GM08714 (cell line): ENCODE data around the gene ELMOD3.
"Not testable (repeated sequence)": the region's sequence is repeated elsewhere in the genome, so short reads cannot be mapped to it uniquely, and the experiment has no call there.

Experiments
- H3K4me3 ChIP-seq: fragments of 200-500 bp; sonication (Bioruptor generic); 2 replicates; pipeline ENCODE4 v1.5.1; 2014; ENCODE audit warnings: mild to moderate bottlenecking, low read length, inconsistent platforms
- ZNF274 ChIP-seq: IDR thresholded peaks from 2 replicates; pipeline ENCODE4 v1.6.1; 2012; ENCODE audit warnings: mild to moderate bottlenecking, low read depth, low read length

ELMOD3 gene

DNA sequence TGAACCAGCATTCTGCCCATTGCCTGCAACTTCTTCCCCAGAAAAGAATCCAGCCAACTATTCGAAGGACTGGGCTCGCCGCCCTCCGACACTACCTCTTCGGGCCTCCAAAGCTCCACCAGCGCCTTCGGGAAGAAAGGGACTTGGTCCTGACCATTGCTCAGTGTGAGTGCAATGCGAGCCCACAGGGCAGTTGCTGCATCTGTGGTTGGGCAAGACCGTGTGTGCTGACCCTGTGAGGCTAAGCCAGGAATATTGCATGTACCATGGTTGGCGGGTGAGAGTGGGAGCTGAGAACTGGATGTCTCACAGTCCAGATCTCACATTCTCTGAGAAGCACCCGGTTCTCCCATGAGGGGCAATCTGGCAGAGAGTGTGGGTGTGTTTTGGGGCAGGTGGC, 16.5 kb downstream of the ELMOD3 start:
- TF ChIP-seq ZNF274 = no peak
- no peak overlapping the region for H3K4me3 ChIP-seq

DNA sequence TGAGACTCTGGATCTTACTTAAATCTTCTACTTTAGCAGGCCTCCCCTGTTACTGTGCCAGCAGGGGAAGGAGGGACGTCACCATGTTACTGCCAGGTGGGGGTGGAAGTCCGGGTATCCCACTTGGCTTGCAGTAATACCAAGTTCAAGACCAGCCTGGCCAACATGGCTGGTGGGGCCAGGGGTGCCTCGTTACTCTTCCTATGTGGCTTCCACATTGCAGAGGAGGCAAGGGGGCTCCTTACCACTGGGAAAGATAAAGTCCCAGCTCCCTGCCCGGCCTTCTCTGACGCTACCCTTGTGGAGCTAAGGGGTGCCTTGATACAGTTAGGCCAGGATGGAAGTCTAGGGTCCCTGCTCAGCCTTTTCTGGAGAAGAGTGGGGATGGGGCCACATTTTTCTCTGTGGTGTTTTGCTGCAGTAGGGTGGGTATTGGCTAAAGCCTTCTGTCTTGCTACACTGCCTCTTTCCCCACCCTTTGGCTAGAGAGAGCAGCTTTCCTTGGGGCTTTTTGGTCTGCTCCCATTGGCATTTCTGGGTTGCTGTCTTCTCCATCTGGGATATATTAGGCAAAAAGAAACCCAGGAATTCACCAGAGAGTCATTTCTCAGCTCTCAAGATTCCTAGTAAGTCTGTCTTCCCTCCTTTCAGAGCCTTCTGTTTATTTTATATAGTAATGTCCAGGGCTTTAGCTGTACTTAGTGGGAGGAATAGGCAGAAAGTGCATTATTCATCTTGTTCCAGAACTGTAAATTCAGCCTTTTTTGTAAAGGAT, 21.9 kb downstream of the ELMOD3 start:
- no peak overlapping the region for H3K4me3 ChIP-seq
- no peak for TF ChIP-seq ZNF274

DNA sequence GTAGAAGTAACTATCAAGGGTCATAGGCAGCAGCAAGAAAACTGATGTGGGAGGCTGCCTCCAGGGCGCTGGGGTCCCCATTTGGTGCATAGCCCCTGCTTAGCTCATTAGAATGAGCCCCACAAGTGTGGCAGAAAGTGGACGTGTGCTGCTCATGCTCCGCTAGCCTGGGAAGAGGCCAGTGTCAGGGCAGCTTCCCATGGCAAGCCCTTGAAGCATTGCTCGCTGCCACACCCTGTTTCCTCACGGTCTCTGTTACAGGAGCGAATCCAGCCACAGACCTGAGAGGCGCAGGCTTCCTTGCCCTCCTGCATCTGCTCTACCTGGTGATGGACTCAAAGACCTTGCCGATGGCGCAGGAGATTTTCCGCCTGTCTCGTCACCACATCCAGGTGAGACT, 22.5 kb downstream of the ELMOD3 start:
- no peak overlapping the region for H3K4me3 ChIP-seq
- TF ChIP-seq ZNF274 = no peak

DNA sequence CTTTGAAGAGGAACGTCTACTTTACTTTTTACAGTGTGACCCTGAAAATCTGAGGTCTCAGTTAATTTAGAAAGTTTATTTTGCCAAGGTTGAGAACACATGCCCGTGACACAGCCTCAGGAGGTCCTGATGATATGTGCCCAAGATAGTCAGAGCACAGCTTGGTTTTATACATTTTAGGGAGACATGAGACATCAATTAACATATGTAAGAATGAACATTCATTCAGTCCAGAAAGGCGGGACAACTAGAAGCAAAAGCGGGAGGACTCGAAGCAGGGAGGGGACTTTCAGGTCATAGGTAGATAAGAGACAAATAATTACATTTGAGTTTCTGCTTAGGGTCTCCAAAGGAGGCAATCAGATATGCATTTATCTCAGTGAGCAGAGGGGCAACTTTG, 23.7 kb downstream of the ELMOD3 start:
- H3K4me3 ChIP-seq = no peak overlapping the region
- no peak for TF ChIP-seq ZNF274

DNA sequence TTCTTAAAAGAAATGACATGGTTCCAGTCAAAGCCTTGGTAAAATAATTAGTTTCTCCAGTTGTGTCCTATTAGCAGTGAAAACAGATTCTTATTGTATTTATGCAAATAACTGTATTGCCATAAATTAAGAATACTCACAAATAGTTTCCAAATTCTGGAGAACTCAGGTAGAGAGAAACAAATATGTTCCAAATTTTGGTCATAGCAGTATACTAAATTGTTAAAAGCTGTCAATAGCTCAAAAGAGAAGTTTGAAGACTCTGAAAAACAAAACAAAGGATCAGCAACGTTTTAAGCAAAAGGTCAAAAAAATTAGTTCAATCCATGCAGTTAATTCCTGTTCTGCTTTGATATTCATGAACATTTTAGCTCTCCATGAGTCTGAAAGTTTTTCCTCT, 25.5 kb downstream of the ELMOD3 start:
- TF ChIP-seq ZNF274 = no peak
- H3K4me3 ChIP-seq = no peak overlapping the region

DNA sequence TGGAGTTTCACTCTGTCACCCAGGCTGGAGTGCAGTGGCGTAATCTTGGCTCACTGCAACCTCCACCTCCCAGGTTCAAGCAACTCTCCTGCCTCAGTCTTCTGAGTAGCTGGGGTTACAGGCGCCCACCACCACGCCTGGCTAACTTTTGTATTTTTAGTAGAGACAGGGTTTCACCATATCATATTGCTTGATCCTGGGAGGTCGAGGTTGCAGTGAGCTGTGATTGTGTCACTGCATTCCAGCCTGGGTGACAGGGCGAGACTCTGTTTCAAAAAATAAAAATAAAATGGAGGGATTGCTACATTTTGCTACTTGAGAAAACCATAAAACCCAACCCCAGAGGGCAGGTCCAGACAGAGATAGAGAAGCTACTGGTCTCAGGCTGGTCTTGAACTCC, 28.6 kb downstream of the ELMOD3 start:
- H3K4me3 ChIP-seq = not testable (repeated sequence)

DNA sequence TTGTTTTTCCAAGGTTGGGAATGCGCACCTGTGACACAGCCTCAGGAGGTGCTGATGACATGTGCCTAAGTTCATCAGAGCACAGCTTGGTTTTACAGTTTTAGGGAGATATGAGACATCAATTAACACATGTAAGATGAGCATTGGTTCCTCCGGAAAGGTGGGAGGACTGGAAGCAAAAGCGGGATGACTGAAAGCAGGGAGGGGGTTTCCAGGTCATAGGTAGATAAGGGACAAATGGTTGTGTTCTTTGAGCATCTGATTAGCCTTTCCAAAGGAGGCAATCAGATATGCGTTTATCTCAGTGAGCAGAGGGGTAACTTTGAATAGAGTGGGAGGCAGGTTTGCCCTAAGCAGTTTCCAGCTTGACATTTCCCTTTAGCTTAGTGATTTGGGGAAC, 29.3 kb downstream of the ELMOD3 start:
- TF ChIP-seq ZNF274 = no peak
- no peak overlapping the region for H3K4me3 ChIP-seq

DNA sequence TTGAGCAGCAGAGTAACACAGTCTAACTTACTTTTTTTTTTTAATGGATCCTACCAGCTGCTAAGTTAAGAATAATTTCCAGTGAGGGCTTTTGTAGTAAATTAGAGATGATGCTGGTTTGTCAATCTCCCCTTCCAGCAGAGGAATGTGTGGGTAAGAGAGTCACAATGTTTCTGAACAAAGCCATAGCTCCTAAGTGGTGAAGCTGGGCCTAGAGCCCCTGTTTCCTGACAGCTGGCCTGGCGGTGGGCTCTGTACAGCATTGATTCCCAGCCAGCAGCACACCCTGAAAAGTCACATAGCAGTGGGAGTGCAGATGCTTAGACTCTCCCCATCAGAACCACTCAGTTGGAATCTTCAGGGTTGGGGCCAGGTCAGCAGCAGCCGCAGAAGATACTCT, 31.2 kb downstream of the ELMOD3 start:
- H3K4me3 ChIP-seq = no peak overlapping the region
- no peak for TF ChIP-seq ZNF274

DNA sequence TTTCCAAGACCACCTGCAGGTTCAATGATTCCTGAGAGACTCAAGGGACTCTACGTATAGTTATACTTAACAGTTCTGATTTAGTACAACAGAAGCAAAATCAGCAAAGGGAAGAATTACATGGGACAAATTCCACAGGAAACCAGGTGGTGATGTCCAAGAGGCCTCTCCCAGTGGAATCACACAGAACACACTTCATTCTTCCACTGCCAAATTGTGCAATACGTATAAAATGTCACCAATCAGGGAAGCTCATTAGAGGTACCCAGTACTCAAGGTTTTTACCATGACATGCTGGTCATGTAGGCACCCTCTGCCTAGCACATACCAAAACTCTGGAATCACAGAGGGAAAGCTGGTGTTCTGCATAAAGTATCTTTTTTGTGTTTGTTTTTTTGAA, 33.2 kb downstream of the ELMOD3 start:
- TF ChIP-seq ZNF274 = no peak
- no peak overlapping the region for H3K4me3 ChIP-seq

DNA sequence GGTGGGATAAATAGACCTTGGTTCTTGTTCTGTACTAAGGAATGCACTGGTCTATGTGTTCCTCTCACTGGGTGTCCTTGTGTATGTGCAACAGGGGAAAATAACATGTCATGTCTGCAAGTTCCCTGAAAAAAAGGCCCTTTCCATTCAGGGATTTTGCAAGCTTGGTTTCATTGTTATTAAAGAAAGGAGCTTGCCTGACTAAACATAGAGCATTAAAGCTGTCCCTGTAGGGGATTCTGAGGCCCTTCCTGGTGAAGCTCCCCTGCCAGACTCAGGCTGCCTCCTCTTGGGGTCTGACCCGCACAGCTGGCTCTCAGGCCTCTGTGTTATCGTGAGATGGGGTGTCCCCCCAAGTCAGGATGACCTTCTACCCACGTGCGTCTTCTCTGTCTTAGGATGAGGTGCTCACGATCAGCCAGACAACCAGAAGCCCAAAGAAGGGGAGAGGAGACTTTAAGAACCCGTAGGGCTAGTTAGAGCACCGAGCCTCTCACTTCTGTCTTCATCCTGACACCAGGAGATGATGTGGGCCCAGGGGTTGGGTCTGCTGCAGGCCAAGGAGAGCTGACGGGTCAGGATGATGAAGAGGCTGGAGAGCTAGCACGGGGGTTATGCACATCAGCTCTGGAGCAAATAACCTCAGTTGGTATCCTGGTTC, 34.4 kb downstream of the ELMOD3 start:
- no peak overlapping the region for H3K4me3 ChIP-seq
- no peak for TF ChIP-seq ZNF274

DNA sequence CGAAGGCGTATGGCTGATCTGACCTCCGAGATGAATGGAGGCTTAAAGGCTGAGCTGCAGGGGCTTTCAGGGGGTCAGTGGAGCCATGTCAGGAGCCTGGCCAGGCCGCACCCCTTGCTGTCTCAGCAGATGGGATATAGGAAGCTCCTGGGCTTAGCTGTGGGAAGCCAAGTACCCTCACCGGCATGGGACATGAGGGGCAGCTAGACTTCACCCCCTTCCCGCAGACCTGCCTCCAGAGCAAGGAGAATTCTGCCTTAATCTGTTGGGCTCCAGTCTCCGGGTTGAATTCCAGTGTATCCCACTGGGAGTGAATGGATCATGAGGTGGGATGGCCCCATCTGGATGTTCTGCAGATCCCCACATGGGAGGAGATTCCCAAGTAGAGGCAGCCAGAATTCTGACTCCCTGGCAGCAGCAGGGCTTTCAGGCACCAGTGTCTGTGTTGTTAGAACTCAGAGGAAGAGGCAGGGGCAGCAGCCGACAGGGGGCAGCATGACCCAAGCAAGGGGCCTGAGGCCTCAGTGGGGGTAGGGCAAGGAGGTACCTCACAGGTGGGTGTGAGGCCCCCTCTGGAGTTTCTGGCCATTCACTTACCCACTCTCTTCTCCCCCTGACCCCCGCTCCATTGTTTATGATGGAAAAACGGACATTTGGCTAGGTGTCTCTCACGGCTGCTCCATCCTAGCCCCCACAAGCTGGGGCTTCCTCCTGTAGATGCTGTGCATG, 36.5 kb downstream of the ELMOD3 start:
- H3K4me3 ChIP-seq = no peak overlapping the region
- no peak for TF ChIP-seq ZNF274

DNA sequence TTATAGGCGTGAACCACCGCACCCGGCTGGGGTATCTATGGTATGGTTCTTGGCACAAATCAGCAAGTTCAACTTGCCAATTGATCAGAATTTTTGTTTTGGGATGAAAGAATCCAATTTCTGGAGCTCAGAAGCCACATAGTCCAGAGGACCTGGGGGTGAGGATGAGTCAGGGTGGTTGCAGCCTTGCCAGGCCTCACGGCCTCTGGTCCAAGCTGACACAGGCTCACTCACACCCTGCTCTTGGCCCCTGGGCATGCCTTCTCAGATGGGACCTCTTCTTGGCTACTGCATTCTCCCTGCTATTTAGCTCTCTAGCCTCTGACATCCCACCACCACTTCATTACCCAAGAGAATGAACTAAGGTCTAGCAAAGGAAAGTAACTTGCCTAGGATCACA, 39.3 kb downstream of the ELMOD3 start:
- no peak for TF ChIP-seq ZNF274
- H3K4me3 ChIP-seq = no peak overlapping the region

DNA sequence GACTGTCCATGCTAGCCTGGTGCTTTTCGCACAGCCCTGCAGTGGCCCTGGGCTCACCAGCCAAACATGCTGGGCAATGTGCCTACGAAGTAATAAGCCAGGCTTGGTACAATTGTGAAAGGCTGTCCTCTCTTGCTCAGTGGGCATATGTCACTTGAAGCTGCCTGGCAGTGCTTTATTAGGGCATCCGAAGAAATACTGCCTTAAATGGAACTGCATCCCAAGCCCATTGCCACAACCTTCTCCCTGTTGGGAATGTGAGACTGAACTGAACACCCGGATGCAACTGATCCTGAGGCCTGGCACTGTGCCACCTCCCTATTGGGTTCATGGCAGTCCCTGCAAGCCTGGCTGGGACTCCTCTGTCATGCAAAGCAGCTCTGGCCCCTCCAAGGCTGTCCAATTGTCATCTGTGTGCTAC, 39.7 kb downstream of the ELMOD3 start:
- no peak for TF ChIP-seq ZNF274
- H3K4me3 ChIP-seq = no peak overlapping the region

DNA sequence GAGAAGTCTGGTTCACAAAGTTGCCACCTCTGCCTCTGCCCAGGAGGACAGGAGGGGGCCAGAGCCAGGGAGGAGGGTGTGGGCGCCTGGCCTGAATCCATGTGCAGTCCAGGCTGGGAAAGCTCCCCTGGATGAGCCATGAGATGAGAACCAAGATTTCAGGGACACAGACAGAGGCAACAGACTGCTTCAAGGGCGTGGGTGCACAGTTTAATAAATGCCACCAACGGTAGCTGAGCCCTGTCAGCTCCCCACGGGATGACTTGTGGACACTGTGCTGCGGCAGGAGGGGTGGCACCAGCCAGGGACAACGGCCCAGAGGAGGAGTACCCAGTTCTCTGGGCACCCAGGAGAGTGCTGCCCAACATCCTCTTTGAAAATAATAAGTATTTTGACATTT, 40.4 kb downstream of the ELMOD3 start:
- H3K4me3 ChIP-seq = no peak overlapping the region
- no peak for TF ChIP-seq ZNF274

DNA sequence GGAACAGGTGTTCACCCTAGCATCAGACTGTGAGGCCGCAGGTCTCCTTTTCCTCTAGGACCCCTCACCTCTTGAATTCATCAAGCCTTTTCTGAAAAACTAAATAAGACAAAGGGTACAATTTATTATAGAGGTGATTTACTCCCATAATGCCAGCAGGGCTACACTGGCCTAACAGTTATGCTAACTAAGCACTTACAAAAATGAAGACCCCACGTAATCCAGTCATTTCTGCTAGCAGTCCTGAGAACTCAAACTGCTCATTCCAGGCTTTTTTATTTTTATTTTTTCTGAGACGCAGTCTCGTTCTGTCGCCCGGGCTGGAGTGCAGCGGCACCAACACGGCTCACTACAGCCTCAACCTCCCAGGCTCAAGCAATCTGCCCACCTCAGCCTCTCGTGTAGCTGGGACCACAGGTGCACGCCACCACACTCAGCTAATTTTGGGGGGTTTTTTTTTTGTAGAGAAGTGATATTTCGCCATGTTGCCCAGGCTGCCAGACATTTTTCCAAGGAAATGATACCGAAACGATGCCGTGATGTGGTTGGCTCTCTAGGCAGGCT, 41.4 kb downstream of the ELMOD3 start:
- no peak for TF ChIP-seq ZNF274
- H3K4me3 ChIP-seq = no peak overlapping the region
